GM23338 (cell line): ENCODE results near the gene VLDLR. TPM values are rescaled to one million over a fixed set of nuclear protein-coding genes. Genes with fewer than 3 reads are reported as not detected.

Experiments
- ATAC-seq: fragments of 200-7000 bp; cut with Tn5 transposase; 3 replicates; pipeline ENCODE4 v1.9.1; 2020
- DNase-seq: peaks from one replicate; pipeline ENCODE4 v3.0.0-alpha.2; 2015; ENCODE audit warnings: low spot score
- H2AFZ ChIP-seq: fragments of 200-600 bp; sonication (generic); 2 replicates; pipeline ENCODE4 v1.8.0; 2016; ENCODE audit warnings: antibody characterized with exemption, mild to moderate bottlenecking, moderate library complexity
- H3F3A ChIP-seq: fragments of 200-600 bp; sonication (generic); replicated peaks from 2 replicates; pipeline ENCODE4 v1.8.0; 2017; ENCODE audit warnings: antibody characterized with exemption, mixed run types, low read depth
- H3K27ac ChIP-seq: fragments of 200-600 bp; sonication (generic); 2 replicates; pipeline ENCODE4 v1.6.1; 2016; ENCODE audit warnings: low read depth
- H3K27me3 ChIP-seq: fragments of 200-600 bp; sonication (generic); 2 replicates; pipeline ENCODE4 v1.8.0; 2016; ENCODE audit warnings: mild to moderate bottlenecking, mixed run types, moderate library complexity; ENCODE audit not compliant: insufficient read depth
- H3K36me3 ChIP-seq: fragments of 200-600 bp; sonication (generic); 2 replicates; pipeline ENCODE4 v1.8.0; 2016; ENCODE audit warnings: mild to moderate bottlenecking; ENCODE audit not compliant: insufficient read depth
- H3K4me1 ChIP-seq: fragments of 200-600 bp; sonication (generic); 2 replicates; pipeline ENCODE4 v1.8.0; 2016; ENCODE audit warnings: mild to moderate bottlenecking, moderate library complexity; ENCODE audit not compliant: insufficient read depth
- H3K4me2 ChIP-seq: fragments of 200-600 bp; sonication (generic); 2 replicates; pipeline ENCODE4 v1.7.1; 2017; ENCODE audit warnings: mixed run types
- H3K4me3 ChIP-seq: fragments of 200-600 bp; sonication (generic); 2 replicates; pipeline ENCODE4 v1.6.1; 2016; ENCODE audit warnings: mixed run types
- H3K79me2 ChIP-seq: fragments of 200-600 bp; sonication (generic); replicated peaks from 2 replicates; pipeline ENCODE4 v1.8.0; 2017; ENCODE audit warnings: mild to moderate bottlenecking; ENCODE audit not compliant: insufficient read depth
- H3K9me2 ChIP-seq: fragments of 200-600 bp; sonication (generic); 2 replicates; pipeline ENCODE4 v1.8.0; 2017; ENCODE audit not compliant: insufficient read depth
- H4K20me1 ChIP-seq: fragments of 200-600 bp; sonication (generic); replicated peaks from 2 replicates; pipeline ENCODE4 v1.8.0; 2017; ENCODE audit warnings: mild to moderate bottlenecking; ENCODE audit not compliant: insufficient read depth
- H3K27ac Mint-ChIP-seq: 2 replicates; pipeline ENCODE4 v1.8.0; 2020; ENCODE audit warnings: inconsistent platforms, mild to moderate bottlenecking, moderate library complexity, mixed read lengths
- H3K27me3 Mint-ChIP-seq: 3 replicates; pipeline ENCODE4 v1.8.0; 2022; ENCODE audit warnings: low read depth, mild to moderate bottlenecking, moderate library complexity, mixed read lengths, inconsistent platforms; ENCODE audit not compliant: insufficient read depth, poor library complexity
- H3K36me3 Mint-ChIP-seq: 3 replicates; pipeline ENCODE4 v1.8.0; 2021; ENCODE audit warnings: low read depth, mild to moderate bottlenecking, inconsistent platforms, moderate library complexity, mixed read lengths
- H3K4me1 Mint-ChIP-seq: 3 replicates; pipeline ENCODE4 v1.8.0; 2020; ENCODE audit warnings: mild to moderate bottlenecking, inconsistent platforms, mixed read lengths
- H3K4me3 Mint-ChIP-seq: 3 replicates; pipeline ENCODE4 v1.8.0; 2021; ENCODE audit warnings: moderate library complexity, mild to moderate bottlenecking, inconsistent platforms, mixed read lengths
- H3K9me3 Mint-ChIP-seq: 3 replicates; pipeline ENCODE4 v1.8.0; 2020; ENCODE audit warnings: moderate library complexity, mild to moderate bottlenecking, inconsistent platforms, mixed read lengths
- CREB1 ChIP-seq: fragments of 250-450 bp; sonication (Bioruptor Pico); IDR thresholded peaks from 2 replicates; pipeline ENCODE4 v1.5.0; 2020; ENCODE audit warnings: low read depth, mild to moderate bottlenecking, moderate library complexity
- CTCF ChIP-seq, 2 experiments: fragments of 200-600 bp in 1 of 2; sonication (generic) in 1 of 2; conservative IDR thresholded peaks; 2 replicates each; pipeline versions ENCODE4 v1.5.1 to v1.6.1; 2016 to 2017; ENCODE audit warnings: antibody characterized with exemption in 2 of 2, low read depth in 2 of 2, mild to moderate bottlenecking in 2 of 2, moderate library complexity in 1 of 2
- EZH2 ChIP-seq: fragments of 200-600 bp; sonication (generic); IDR thresholded peaks from one replicate; pipeline ENCODE4 v1.8.0; 2017; ENCODE audit warnings: antibody characterized with exemption, mild to moderate bottlenecking, low read depth; ENCODE audit not compliant: unreplicated experiment
- EZH2phosphoT487 ChIP-seq: fragments of 200-600 bp; sonication (generic); IDR thresholded peaks from one replicate; pipeline ENCODE4 v1.8.1; 2018; ENCODE audit warnings: antibody characterized with exemption; ENCODE audit not compliant: unreplicated experiment
- NANOG ChIP-seq: IDR thresholded peaks from 2 replicates; pipeline ENCODE4 v1.6.1; 2016; ENCODE audit warnings: antibody characterized with exemption, borderline replicate concordance
- STAT1 ChIP-seq: IDR thresholded peaks from one replicate; pipeline ENCODE4 v1.6.1; 2016; ENCODE audit warnings: antibody characterized with exemption; ENCODE audit not compliant: unreplicated experiment
- ZNF114 ChIP-seq: fragments of 250-450 bp; sonication (Bioruptor Pico); IDR thresholded peaks from 2 replicates; pipeline ENCODE4 v1.5.0; 2020; ENCODE audit warnings: mild to moderate bottlenecking, moderate library complexity
- ZNF331 ChIP-seq: fragments of 250-450 bp; sonication (Bioruptor Pico); IDR thresholded peaks from 2 replicates; pipeline ENCODE4 v1.5.0; 2020; ENCODE audit warnings: low read depth, mild to moderate bottlenecking, moderate library complexity
- polyA plus RNA-seq: library from polyadenylated mRNA; unstranded; fragments of >200 nt; fragmentation: Nextera tagmentation; extraction: Ambion mirVana; gene quantifications from 2 replicates; pipeline ENCODE4 v1.2.1, GENCODE V29; 2016
- total RNA-seq: library from RNA; depleted of rRNA; stranded (reverse); fragments of >200 nt; shearing (Covaris generic); gene quantifications from 2 replicates; pipeline ENCODE4 v1.2.3, GENCODE V29; 2014
- TF ChIP-seq, protein P1 (sequence below): IDR thresholded peaks from one replicate; pipeline ENCODE4 v1.6.1; 2018; ENCODE audit warnings: antibody characterized with exemption; ENCODE audit not compliant: unreplicated experiment
- TF ChIP-seq, protein P2 (sequence below): IDR thresholded peaks from 2 replicates; pipeline ENCODE4 v1.6.1; 2016; ENCODE audit warnings: antibody characterized with exemption

The VLDLR gene
- total and polyA plus RNA-seq, 2 experiments from 2014 or later = 14.9 to 49.8 TPM

GRCh38 chr9:2608276-2608675, 13.3 kb upstream of the VLDLR start:
- Mint-ChIP-seq H3K4me3 (no peak overlapping the region), H3K36me3 (peaks cover 16% of the 10 kb centered on the region), H3K27me3 (peaks cover 3% of the 10 kb centered on the region), H3K4me1 (peaks cover 22% of the 10 kb centered on the region), H3K9me3 (no peaks in the 10 kb centered on the region), H3K27ac (no peak overlapping the region; the same call in 1 of the 2 replicates)
- Histone ChIP-seq H3K27me3 (no peaks in the 10 kb centered on the region), H4K20me1 (no peaks in the 10 kb centered on the region), H3K9me2 (peaks cover 13% of the 10 kb centered on the region; the same call in 1 of the 2 replicates), H3K36me3 (no peaks in the 10 kb centered on the region), H3K4me2 (no peak overlapping the region), H3F3A (no peaks in the 10 kb centered on the region), H3K4me3 (no peak overlapping the region), H3K27ac (no peak overlapping the region), H3K4me1 (peaks cover 11% of the 10 kb centered on the region), H2AFZ (no peak overlapping the region), H3K79me2 (peaks cover 21% of the 10 kb centered on the region)
- TF ChIP-seq, protein P1, sequence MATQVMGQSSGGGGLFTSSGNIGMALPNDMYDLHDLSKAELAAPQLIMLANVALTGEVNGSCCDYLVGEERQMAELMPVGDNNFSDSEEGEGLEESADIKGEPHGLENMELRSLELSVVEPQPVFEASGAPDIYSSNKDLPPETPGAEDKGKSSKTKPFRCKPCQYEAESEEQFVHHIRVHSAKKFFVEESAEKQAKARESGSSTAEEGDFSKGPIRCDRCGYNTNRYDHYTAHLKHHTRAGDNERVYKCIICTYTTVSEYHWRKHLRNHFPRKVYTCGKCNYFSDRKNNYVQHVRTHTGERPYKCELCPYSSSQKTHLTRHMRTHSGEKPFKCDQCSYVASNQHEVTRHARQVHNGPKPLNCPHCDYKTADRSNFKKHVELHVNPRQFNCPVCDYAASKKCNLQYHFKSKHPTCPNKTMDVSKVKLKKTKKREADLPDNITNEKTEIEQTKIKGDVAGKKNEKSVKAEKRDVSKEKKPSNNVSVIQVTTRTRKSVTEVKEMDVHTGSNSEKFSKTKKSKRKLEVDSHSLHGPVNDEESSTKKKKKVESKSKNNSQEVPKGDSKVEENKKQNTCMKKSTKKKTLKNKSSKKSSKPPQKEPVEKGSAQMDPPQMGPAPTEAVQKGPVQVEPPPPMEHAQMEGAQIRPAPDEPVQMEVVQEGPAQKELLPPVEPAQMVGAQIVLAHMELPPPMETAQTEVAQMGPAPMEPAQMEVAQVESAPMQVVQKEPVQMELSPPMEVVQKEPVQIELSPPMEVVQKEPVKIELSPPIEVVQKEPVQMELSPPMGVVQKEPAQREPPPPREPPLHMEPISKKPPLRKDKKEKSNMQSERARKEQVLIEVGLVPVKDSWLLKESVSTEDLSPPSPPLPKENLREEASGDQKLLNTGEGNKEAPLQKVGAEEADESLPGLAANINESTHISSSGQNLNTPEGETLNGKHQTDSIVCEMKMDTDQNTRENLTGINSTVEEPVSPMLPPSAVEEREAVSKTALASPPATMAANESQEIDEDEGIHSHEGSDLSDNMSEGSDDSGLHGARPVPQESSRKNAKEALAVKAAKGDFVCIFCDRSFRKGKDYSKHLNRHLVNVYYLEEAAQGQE = no peak
- TF ChIP-seq CREB1 (CRISPR knock-in tag) (no peak), ZNF114 (no peak), EZH2phosphoT487 (no peak), ZNF331 (CRISPR knock-in tag) (no peak), CTCF (conservative IDR thresholded peaks at IDR 0.05; ENCODE audit: low read depth in 2 of 2) (no peak)
- DNase-seq (no peak), ATAC-seq (no peak)

GRCh38 chr9:2610985-2611384, 10.6 kb upstream of the VLDLR start:
- Mint-ChIP-seq H3K4me1 (peaks cover 49% of the 10 kb centered on the region), H3K27ac (no peak overlapping the region), H3K9me3 (no peaks in the 10 kb centered on the region), H3K36me3 (peaks cover 6% of the 10 kb centered on the region; the same call in 2 of the 3 replicates), H3K4me3 (no peak overlapping the region), H3K27me3 (peaks cover 3% of the 10 kb centered on the region)
- Histone ChIP-seq H2AFZ (no peak overlapping the region), H3K36me3 (no peaks in the 10 kb centered on the region), H4K20me1 (no peaks in the 10 kb centered on the region), H3K27me3 (no peaks in the 10 kb centered on the region), H3K9me2 (0 out of 2 replicates have a peak, but pooled peaks cover 6% of the 10 kb centered on the region), H3K4me2 (no peak overlapping the region), H3K27ac (no peak overlapping the region), H3K4me1 (peaks cover 35% of the 10 kb centered on the region), H3F3A (no peaks in the 10 kb centered on the region), H3K4me3 (no peak overlapping the region), H3K79me2 (peaks cover 42% of the 10 kb centered on the region)
- ATAC-seq = peak; percentile 13; the same call in 1 of the 3 replicates
- DNase-seq = peak; percentile 41
- TF ChIP-seq, protein P1 = no peak
- TF ChIP-seq STAT1 = no peak
- no peak for TF ChIP-seq ZNF331 (CRISPR knock-in tag)
- no peak for TF ChIP-seq EZH2
- TF ChIP-seq CTCF (conservative IDR thresholded peaks at IDR 0.05; ENCODE audit: low read depth in 2 of 2) = no peak
- no peak for TF ChIP-seq ZNF114
- TF ChIP-seq EZH2phosphoT487 = no peak
- TF ChIP-seq NANOG = no peak
- TF ChIP-seq, protein P2, sequence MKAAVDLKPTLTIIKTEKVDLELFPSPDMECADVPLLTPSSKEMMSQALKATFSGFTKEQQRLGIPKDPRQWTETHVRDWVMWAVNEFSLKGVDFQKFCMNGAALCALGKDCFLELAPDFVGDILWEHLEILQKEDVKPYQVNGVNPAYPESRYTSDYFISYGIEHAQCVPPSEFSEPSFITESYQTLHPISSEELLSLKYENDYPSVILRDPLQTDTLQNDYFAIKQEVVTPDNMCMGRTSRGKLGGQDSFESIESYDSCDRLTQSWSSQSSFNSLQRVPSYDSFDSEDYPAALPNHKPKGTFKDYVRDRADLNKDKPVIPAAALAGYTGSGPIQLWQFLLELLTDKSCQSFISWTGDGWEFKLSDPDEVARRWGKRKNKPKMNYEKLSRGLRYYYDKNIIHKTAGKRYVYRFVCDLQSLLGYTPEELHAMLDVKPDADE = no peak
